Measurements from ENCODE around the gene SLC43A1.
"Not testable (repeated sequence)": the region's sequence is repeated elsewhere in the genome, so short reads cannot be mapped to it uniquely, and the experiment has no call there.

SLC43A1 gene

GRCh38 chr11:57515332-57516060 is at the start of gene SLC43A1:
Gene SLC43A1, minus strand, starts transcription at chr11:57515702. Its CDS starts 1,591 bp downstream, at chr11:57514111.
- DNase-seq: peak; percentile 83

- no peak for DNase-seq
These were observed 47.1 kb upstream of the SLC43A1 start for GRCh38 chr11:57562596-57562995.

GRCh38 chr11:57560146-57560545 is 44.6 kb upstream of the SLC43A1 start:
- DNase-seq: no peak

- DNase-seq: no peak
These were observed 40.5 kb upstream of the SLC43A1 start for GRCh38 chr11:57556041-57556440.

DNA sequence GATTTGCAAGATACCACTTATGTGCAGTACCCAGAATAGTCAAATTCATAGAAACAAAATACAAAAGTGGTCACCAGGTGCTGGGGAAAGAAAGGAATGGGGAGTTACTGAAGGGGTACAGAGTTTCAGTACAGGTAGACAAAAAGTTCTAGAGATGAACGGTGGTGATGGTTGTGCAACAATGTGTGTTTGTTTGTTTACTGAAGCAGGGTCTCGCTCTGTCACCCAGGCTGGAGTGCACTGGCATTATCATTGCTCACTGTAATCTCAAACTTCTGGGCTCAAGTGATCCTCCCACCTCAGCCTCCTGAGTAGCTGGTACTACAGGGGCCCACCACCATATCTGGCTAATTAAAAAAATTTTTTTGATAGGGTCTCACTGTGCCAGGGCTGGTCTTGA is 39.9 kb upstream of the SLC43A1 start:
- DNase-seq: no peak

DNA sequence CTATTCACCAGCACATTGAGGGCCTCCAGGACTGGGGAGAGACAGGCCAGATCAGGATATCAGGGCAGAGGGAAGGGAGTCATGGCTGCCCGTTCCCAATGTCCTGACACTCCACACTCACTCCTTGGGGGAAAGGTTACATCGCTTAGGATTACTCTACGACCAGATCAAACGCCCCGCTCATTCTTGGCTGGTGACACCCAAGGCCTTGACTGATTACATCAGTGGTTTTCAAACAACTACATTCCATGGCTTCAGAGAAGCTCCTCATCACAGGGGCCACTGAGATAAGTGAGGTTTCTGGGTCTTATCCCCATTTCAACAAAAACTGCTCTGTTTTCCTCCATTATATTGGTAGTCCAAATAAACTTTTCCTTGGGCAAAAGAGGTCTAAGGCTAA is 37.0 kb upstream of the SLC43A1 start:
- DNase-seq: no peak

- no peak for DNase-seq
These were observed 36.4 kb upstream of the SLC43A1 start for GRCh38 chr11:57551941-57552340.

- DNase-seq: no peak
These were observed 34.5 kb upstream of the SLC43A1 start for GRCh38 chr11:57549983-57550382.

DNA sequence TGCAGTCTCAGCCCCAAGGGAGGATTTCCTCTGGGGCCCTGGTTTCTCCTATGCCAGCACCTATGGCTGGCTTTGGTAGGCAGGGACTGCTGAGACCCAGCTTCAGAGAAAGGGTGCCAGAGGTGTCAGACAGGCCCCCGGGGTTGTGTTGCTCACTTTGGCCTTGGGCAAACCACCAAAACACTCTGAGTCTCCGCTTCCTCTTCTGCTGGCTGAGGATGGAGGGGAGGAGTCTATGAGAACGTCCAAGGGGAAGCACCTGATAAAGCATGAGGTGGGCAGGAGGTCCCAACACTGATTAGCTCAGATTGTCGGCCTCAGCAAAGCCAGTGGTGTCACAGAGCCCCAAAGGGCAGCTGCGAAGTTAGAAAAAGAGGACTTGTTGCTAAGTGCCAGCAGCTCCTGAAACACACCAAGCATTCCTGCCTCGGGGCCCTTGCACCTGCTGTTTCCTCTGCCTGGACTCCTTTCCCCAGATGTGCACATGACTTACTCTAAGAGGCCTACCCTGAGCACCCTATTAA is 32.4 kb upstream of the SLC43A1 start:
- peak; percentile 73 for DNase-seq

DNA sequence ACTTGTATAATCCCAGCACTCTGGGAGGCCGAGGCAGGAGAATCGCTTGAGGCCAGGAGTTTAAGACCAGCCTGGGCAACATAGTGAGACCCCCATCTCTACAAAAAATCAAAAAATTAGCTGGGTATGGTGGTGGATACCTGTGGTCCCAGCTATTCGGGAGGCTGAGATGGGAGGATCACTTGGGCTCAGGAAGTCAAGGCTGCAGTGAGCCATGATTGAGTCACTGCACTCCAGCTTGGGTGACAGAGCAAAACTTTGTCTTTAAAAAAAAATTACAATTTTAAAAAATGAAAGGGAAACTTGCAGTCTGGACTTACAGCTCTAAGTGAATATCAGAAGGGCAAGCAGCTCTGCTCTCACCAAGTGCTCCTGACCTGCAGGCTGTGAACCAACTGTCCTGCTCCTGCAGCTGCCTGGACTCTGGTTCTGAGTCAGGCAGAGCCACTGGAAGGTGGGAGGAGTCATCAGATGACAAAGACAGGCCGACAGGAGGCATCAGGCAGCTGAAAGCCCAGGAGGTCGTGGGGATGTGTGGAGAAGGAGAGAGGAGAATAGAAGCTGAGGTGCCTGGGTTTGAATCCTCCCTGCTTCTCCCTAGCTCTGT is 31.5 kb upstream of the SLC43A1 start:
- DNase-seq: peak; percentile 32

DNA sequence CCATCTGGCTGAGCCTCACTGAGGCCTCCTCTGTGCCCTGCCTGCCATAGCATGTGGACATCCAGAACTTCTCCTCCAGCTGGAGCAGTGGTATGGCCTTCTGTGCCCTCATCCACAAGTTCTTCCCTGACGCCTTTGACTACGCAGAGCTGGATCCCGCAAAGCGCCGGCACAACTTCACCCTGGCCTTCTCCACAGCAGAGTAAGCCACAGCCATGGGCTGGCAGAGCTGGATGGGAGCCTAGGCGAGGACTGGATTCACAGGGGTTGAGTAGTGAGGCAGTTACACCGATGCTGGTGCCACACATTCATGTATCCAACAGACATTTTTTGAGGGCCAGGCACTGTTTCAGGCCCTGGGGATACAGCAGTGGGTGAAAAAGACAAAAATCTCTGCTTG is 30.9 kb upstream of the SLC43A1 start:
- DNase-seq: no peak

GRCh38 chr11:57545883-57546282 is 30.4 kb upstream of the SLC43A1 start:
- DNase-seq: no peak

GRCh38 chr11:57544566-57544965 is 29.1 kb upstream of the SLC43A1 start:
- DNase-seq: no peak

DNA sequence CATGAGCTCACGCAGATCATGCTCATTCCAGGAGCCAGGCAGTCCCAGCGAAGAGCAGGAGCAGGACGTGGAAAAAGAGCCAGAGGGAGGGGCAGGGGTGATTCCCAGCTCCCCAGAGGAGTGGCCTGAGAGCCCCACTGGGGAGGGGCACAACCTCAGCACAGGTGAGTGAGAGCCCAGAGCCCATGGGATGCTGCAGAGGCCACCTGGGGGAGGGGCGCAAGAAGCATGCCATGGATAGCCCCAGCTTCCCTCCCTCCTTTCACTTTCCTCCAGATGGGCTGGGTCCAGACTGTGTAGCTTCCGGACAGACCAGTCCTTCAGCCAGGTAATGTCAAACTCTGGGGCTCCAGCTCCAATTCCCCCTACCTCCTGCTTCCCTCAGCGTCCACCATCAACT is 28.1 kb upstream of the SLC43A1 start:
- DNase-seq: no peak

DNA sequence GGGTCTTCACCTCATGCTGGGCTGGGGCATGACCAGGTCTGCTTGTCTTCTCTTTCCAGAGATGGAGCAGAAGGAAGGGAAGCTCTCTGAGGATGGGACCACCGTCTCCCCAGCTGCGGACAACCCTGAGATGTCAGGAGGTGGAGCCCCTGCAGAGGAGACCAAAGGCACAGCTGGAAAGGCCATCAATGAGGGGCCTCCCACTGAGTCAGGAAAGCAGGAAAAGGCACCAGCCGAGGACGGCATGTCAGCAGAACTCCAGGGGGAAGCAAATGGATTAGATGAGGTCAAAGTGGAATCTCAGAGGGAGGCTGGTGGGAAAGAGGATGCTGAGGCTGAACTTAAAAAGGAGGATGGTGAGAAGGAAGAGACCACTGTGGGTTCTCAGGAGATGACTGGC is 27.1 kb upstream of the SLC43A1 start:
- no peak for DNase-seq

DNA sequence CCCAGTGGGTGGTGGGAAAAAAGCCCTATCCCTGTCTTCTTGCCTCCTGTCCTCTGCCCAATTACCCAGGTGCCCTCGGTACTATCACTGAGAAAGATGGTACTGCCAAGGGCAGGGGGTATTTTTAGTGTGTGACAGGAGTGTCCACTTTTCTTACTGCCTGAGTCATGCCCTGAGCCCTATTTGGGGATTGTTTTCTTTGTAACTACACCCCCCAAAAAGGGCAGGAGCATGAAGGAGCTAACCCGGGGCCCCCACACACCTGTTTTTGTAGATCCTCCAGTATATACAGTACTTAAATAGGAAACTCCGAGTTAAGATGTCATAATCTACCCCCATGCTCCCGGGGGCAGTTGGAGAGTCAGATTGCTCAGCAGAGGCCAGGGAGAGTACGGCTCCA is 25.7 kb upstream of the SLC43A1 start:
- no peak for DNase-seq

- no peak for DNase-seq
These were observed 23.8 kb upstream of the SLC43A1 start for GRCh38 chr11:57539342-57539741.

- DNase-seq: no peak
These were observed 21.6 kb upstream of the SLC43A1 start, which contains the start of gene SMTNL1 for GRCh38 chr11:57536947-57537619. Gene SMTNL1, plus strand, starts transcription at chr11:57537595. Its CDS starts 5,048 bp downstream, at chr11:57542643.

DNA sequence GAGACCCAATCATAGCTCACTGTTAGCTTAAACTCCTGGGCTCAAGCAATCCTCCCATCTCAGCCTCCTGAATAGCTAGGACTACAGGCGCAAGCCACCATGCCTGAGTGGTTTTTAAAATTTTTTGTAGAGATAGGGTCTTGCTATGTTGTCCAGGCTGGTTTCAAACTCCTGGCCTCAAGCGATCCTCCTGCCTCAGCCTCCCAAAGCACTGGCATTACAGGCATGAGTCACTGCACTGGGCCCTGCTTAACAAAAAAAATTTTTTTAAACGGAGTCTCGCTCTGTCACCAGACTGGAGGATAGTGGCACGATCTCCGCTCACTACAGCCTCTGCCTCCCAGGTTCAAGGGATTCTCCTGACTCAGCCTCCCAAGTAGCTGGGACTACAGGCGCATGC is 18.9 kb upstream of the SLC43A1 start:
- not testable (repeated sequence) for DNase-seq

DNA sequence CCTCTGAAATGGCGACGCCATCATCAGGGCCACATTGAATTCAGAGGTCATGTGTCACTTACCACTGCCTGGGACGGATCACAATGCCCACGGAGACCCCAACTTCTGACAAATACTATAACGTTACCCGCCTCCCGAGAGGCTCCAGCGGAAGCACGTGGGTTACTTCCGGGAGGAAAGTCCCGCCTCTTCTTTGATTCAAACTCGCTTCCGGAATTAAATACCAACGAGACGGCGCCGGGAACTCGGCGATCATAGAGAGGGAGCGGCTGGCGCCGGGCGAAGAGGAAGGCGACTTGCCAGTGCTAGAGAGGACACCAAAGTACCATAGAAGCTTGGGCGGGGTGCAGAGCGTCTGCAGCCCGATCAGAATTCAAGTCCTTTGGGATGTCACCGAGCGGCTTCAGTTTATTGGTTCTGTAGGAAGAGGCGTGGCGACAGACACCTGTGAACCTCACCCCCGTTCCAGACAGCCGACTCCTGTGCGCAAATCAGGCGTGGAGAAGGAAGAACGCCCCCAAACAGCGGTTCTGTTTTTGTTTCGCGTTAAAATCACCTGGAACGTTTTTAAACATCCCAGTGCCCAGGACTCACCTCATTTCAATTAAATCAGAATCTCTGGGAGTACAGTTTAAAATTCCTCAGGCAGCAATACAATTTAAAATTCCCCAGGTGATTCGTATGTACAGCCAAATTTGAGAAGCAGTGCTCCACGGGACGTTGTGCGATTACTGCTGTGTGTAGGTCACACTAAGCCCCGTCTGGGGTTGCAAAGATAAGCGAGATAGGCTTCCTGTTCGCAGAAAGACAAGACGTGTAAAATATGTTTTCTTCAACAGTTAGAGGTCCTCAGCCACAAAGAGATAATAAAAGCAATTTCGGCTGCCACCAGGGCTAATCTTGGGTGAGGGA is 15.3 kb upstream of the SLC43A1 start, which contains the start of gene TIMM10:
Gene TIMM10, minus strand, starts transcription at position 159 of the 912 bp plus-strand sequence. CDS start 565 bp downstream, outside the sequence.
- DNase-seq: peak; percentile 99

DNA sequence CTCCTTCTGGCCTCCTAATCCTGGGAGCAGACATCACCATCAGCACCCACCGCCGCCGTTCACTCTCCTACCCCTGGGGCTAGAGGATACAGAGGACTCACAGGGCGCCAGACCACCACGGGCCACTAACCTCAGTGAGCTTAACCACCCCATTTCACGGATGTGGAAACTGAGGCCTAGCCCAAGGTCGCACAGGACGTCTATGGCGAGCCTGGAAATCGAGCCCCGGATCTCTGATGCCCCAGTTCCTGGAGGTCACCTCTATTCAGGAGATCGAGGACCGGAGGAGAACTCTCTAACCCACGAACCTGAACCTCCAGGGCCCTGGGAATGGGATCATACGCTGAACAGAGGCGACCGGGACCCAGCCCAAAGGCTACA is 14.7 kb upstream of the SLC43A1 start:
- DNase-seq: no peak

DNA sequence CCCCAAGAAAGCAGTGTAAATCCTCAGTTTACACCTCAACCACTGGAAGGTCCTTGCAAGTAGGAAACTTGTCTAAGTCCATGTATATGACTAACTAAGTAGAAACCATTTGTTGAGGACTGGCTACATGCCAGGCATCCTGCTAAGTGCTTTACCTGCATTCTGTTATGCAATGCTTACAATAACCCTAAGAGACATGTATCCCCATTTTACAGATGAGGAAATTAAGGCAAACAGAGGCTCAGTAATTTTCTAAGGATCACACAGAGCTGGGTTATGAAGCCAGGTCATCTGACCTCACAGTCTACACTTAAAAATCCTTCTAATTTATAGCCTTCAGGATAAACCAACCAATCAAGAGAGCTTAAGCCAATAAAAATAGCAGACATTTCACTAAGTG is 13.5 kb upstream of the SLC43A1 start:
- no peak for DNase-seq

Measured in hematopoietic multipotent progenitor cell treated with erythropoietin and hydrocortisone succinate and interleukin-3 and kit ligand, for 4 days (in vitro differentiated cells).